IMR-90 (cell line): Measurements from ENCODE around the gene CLEC16A. TPM values are rescaled to one million over a fixed set of nuclear protein-coding genes. Genes with fewer than 3 reads are reported as not detected.

Source experiments
- ATAC-seq: fragments of 200-7000 bp; cut with Tn5 transposase; 2 replicates; pipeline ENCODE4 v1.9.1; 2020; ENCODE audit warnings: low read depth, mild to moderate bottlenecking, moderate library complexity
- BruUV-seq: library from RNA; stranded (reverse); fragments of 400-500 nt; replicated peaks from 2 replicates; lab custom pipeline; 2021; lab: Mats Ljungman, UMichigan
- CTCF ChIA-PET: fragments of 300-600 bp; formaldehyde crosslinking; extraction: SDS; loops from one replicate; lab custom pipeline; 2021; ENCODE audit warnings: antibody characterized with exemption; lab: Yijun Ruan, JAX
- POLR2A ChIA-PET: fragments of 300-600 bp; sonication (Branson Sonifier 250); formaldehyde crosslinking; loops from one replicate; lab custom pipeline; 2022; ENCODE audit warnings: antibody characterized with exemption; ENCODE audit not compliant: unreplicated experiment; lab: Charles Lee
- DNase-seq: peaks from one replicate; pipeline ENCODE4 v3.0.0; 2013
- H2AFZ ChIP-seq: replicated peaks from 2 replicates; pipeline ENCODE3; 2013; ENCODE audit warnings: low read length, mild to moderate bottlenecking; ENCODE audit not compliant: poor library complexity
- H2AK5ac ChIP-seq: 2 replicates; pipeline ENCODE4 v1.6.1; 2013; ENCODE audit warnings: low read depth, low read length, inconsistent platforms
- H2AK9ac ChIP-seq: replicated peaks from 2 replicates; pipeline ENCODE3; 2013; ENCODE audit warnings: mild to moderate bottlenecking, low read depth, low read length, moderate library complexity; ENCODE audit not compliant: poor library complexity
- H2BK120ac ChIP-seq: 2 replicates; pipeline ENCODE4 v1.6.1; 2013; ENCODE audit warnings: low read depth, low read length, inconsistent platforms
- H2BK15ac ChIP-seq: 3 replicates; pipeline ENCODE4 v1.6.1; 2013; ENCODE audit warnings: low read depth, low read length, inconsistent platforms
- H2BK20ac ChIP-seq: 2 replicates; pipeline ENCODE4 v1.6.1; 2013; ENCODE audit warnings: low read depth, mild to moderate bottlenecking, inconsistent platforms, low read length, moderate library complexity
- H2BK5ac ChIP-seq: 2 replicates; pipeline ENCODE4 v1.6.1; 2013; ENCODE audit warnings: mild to moderate bottlenecking, low read depth, low read length, inconsistent platforms; ENCODE audit not compliant: poor library complexity, severe bottlenecking
- H3K14ac ChIP-seq: replicated peaks from 2 replicates; pipeline ENCODE4 v1.6.1; 2013; ENCODE audit warnings: low read depth, low read length, inconsistent platforms
- H3K18ac ChIP-seq: 2 replicates; pipeline ENCODE4 v1.6.1; 2013; ENCODE audit warnings: low read depth, low read length, control low read depth
- H3K23ac ChIP-seq: 2 replicates; pipeline ENCODE4 v1.6.1; 2013; ENCODE audit warnings: low read depth, low read length, inconsistent platforms
- H3K27ac ChIP-seq: 2 replicates; pipeline ENCODE4 v1.5.1; 2013; ENCODE audit warnings: mild to moderate bottlenecking, control low read depth, low read length; ENCODE audit not compliant: insufficient read depth
- H3K27me3 ChIP-seq: 2 replicates; pipeline ENCODE4 v1.6.1; 2013; ENCODE audit warnings: low read length; ENCODE audit not compliant: control insufficient read depth, insufficient read depth
- H3K36me3 ChIP-seq: 2 replicates; pipeline ENCODE4 v1.6.1; 2013; ENCODE audit warnings: low read length, mixed read lengths; ENCODE audit not compliant: control insufficient read depth, insufficient read depth
- H3K4ac ChIP-seq: 2 replicates; pipeline ENCODE4 v1.6.1; 2013; ENCODE audit warnings: low read depth, low read length, inconsistent platforms
- H3K4me1 ChIP-seq: 2 replicates; pipeline ENCODE4 v1.6.1; 2013; ENCODE audit warnings: low read length, mixed read lengths; ENCODE audit not compliant: control insufficient read depth, insufficient read depth
- H3K4me2 ChIP-seq: 2 replicates; pipeline ENCODE4 v1.6.1; 2013; ENCODE audit warnings: low read depth, mild to moderate bottlenecking, control low read depth, low read length, moderate library complexity
- H3K4me3 ChIP-seq: 2 replicates; pipeline ENCODE4 v1.5.1; 2013; ENCODE audit warnings: low read depth, mild to moderate bottlenecking, control low read depth, low read length, moderate library complexity; ENCODE audit not compliant: insufficient read depth
- H3K56ac ChIP-seq: 2 replicates; pipeline ENCODE4 v1.6.1; 2013; ENCODE audit warnings: low read length, inconsistent platforms; ENCODE audit not compliant: insufficient read depth; ENCODE audit errors: extremely low read depth
- H3K79me1 ChIP-seq, 2 experiments: 2 replicates each; pipeline ENCODE4 v1.6.1; 2013; ENCODE audit warnings: low read length in 2 of 2, inconsistent platforms in 1 of 2, low read depth in 1 of 2
- H3K9ac ChIP-seq: 2 replicates; pipeline ENCODE4 v1.6.1; 2013; ENCODE audit warnings: low read depth, low read length, control low read depth
- H3K9me1 ChIP-seq: 2 replicates; pipeline ENCODE4 v1.6.1; 2013; ENCODE audit warnings: low read length, inconsistent platforms; ENCODE audit not compliant: insufficient read depth
- H3K9me3 ChIP-seq: 2 replicates; pipeline ENCODE4 v1.6.1; 2013; ENCODE audit warnings: low read length; ENCODE audit not compliant: control insufficient read depth, insufficient read depth
- H4K20me1 ChIP-seq: 2 replicates; pipeline ENCODE4 v1.6.1; 2013; ENCODE audit warnings: low read length, inconsistent platforms; ENCODE audit not compliant: insufficient read depth
- H4K5ac ChIP-seq: 2 replicates; pipeline ENCODE4 v1.6.1; 2013; ENCODE audit warnings: mild to moderate bottlenecking, low read depth, low read length, control low read depth
- H4K8ac ChIP-seq, 2 experiments: 2 replicates each; pipeline ENCODE4 v1.6.1; 2013; ENCODE audit warnings: low read depth in 2 of 2, low read length in 2 of 2, control low read depth in 1 of 2, inconsistent platforms in 1 of 2
- H4K91ac ChIP-seq: 2 replicates; pipeline ENCODE4 v1.6.1; 2013; ENCODE audit warnings: low read depth, low read length, inconsistent platforms; ENCODE audit not compliant: insufficient read depth
- BHLHE40 ChIP-seq: fragments of 150-350 bp; IDR thresholded peaks from 2 replicates; pipeline ENCODE4 v1.6.1; 2016; ENCODE audit warnings: mild to moderate bottlenecking, low read depth, low read length
- CEBPB ChIP-seq: IDR thresholded peaks from 2 replicates; pipeline ENCODE4 v1.6.1; 2012; ENCODE audit warnings: low read depth, low read length, improper control_type of control experiment
- CHD1 ChIP-seq: IDR thresholded peaks from 2 replicates; pipeline ENCODE4 v1.6.1; 2012; ENCODE audit warnings: low read depth, low read length, improper control_type of control experiment
- CTCF ChIP-seq: conservative IDR thresholded peaks from 2 replicates; pipeline ENCODE4 v1.5.1; 2012; ENCODE audit warnings: mild to moderate bottlenecking, low read depth, low read length, improper control_type of control experiment
- ELK1 ChIP-seq: fragments of 150-350 bp; IDR thresholded peaks from 2 replicates; pipeline ENCODE4 v1.6.1; 2016; ENCODE audit warnings: low read depth, mild to moderate bottlenecking, low read length, moderate library complexity, borderline replicate concordance
- FOS ChIP-seq: fragments of 150-350 bp; IDR thresholded peaks from 2 replicates; pipeline ENCODE4 v1.6.1; 2016; ENCODE audit warnings: low read depth, low read length
- MAFK ChIP-seq: IDR thresholded peaks from 2 replicates; pipeline ENCODE4 v1.6.1; 2012; ENCODE audit warnings: low read depth, low read length, improper control_type of control experiment
- MAZ ChIP-seq: IDR thresholded peaks from 2 replicates; pipeline ENCODE4 v1.6.1; 2012; ENCODE audit warnings: low read depth, mild to moderate bottlenecking, low read length, improper control_type of control experiment, moderate library complexity, borderline replicate concordance
- MXI1 ChIP-seq: IDR thresholded peaks from 2 replicates; pipeline ENCODE4 v1.6.1; 2012; ENCODE audit warnings: low read depth, mild to moderate bottlenecking, low read length, moderate library complexity, borderline replicate concordance
- NFE2L2 ChIP-seq: fragments of 150-350 bp; IDR thresholded peaks from 2 replicates; pipeline ENCODE4 v1.6.1; 2016; ENCODE audit warnings: low read depth, mild to moderate bottlenecking, low read length
- POLR2A ChIP-seq: IDR thresholded peaks from 2 replicates; pipeline ENCODE4 v1.6.1; 2012; ENCODE audit warnings: mild to moderate bottlenecking, low read depth, low read length
- RAD21 ChIP-seq: IDR thresholded peaks from 2 replicates; pipeline ENCODE4 v1.6.1; 2012; ENCODE audit warnings: low read length, improper control_type of control experiment
- RCOR1 ChIP-seq: IDR thresholded peaks from 2 replicates; pipeline ENCODE4 v1.6.1; 2012; ENCODE audit warnings: mild to moderate bottlenecking, low read length, improper control_type of control experiment; ENCODE audit not compliant: insufficient replicate concordance
- RFX5 ChIP-seq: IDR thresholded peaks from 2 replicates; pipeline ENCODE4 v1.8.0; 2012; ENCODE audit warnings: low read depth, mild to moderate bottlenecking, low read length, moderate library complexity
- SMC3 ChIP-seq: fragments of 150-350 bp; IDR thresholded peaks from 2 replicates; pipeline ENCODE4 v1.6.1; 2016; ENCODE audit warnings: low read depth, mild to moderate bottlenecking, antibody characterized with exemption, low read length, moderate library complexity
- USF2 ChIP-seq: fragments of 150-350 bp; IDR thresholded peaks from 2 replicates; pipeline ENCODE4 v1.6.1; 2017; ENCODE audit warnings: mild to moderate bottlenecking, antibody characterized with exemption, low read length, low read depth
- WGBS, 2 experiments: methylation state at CpG; one replicate each; pipeline versions ENCODE4 v1.1.5 to v1.1.7; 2013; ENCODE audit warnings: missing lambda C conversion rate in 2 of 2; ENCODE audit not compliant: insufficient read length in 1 of 2; ENCODE audit errors: extremely low coverage in 2 of 2; 5-methylcytosine and 5-hydroxymethylcytosine counted together
- dilution Hi-C: fragments of 300-500 bp; cut with HindIII; formaldehyde crosslinking; loops from one replicate; pipeline ENCODE4 v1.14.3; 2018; ENCODE audit warnings: low sequenced_read_pairs; ENCODE audit not compliant: unreplicated experiment
- in situ Hi-C: fragments of 300-500 bp; cut with MboI; formaldehyde crosslinking; loops from 3 replicates; pipeline ENCODE4 v1.14.3; 2019; ENCODE audit warnings: low sequenced_read_pairs, inconsistent platforms, mixed read lengths
- intact Hi-C: fragments of 100-400 bp; cut with micrococcal nuclease; formaldehyde crosslinking; loops from 2 replicates; pipeline ENCODE4 v1.10.0; 2022
- polyA plus RNA-seq, 3 experiments: library from polyadenylated mRNA; depleted of rRNA; stranded (reverse); fragments of >200 nt; gene quantifications; 2 replicates each; pipeline ENCODE4 v1.2.3, GENCODE V29; 2012; ENCODE audit warnings: low replicate concordance in 1 of 3
- total RNA-seq: library from RNA; depleted of rRNA; stranded (reverse); fragments of >200 nt; gene quantifications from 2 replicates; pipeline ENCODE4 v1.2.3, GENCODE V29; 2012

The CLEC16A gene
- total and polyA plus RNA-seq, 2 of the 4 experiments (the other 2 are of a cell fraction): 15.9 to 16.5 TPM

DNA sequence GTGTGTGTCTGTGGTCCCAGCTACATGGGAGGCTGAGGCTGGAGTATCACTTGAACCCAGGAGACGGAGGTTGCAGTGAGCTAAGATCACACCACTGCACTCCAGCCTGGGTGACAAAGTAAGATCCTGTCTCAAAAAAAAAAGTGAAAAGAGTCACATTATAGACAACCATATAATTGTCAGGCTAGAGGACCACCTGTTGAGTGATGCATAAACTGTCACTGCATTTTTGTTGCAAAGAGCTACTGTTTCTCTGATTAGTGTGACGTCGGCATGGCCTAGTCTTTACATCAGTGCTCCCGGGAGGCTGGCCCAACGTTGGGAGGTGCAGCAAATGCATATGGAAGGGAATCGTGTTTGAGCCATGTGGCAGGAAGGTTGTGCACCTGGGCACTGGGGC is 50.2 kb downstream of the CLEC16A start:
- dilution Hi-C loops: no loop called here
- H3K9me1 ChIP-seq: peaks cover 41% of the 10 kb centered on the region

More for the DNA sequence above, 50.2 kb downstream of the CLEC16A start:
- TF ChIP-seq FOS (no peak), ELK1 (no peak), RFX5 (no peak), POLR2A (no peak), RCOR1 (no peak), NFE2L2 (no peak), CTCF (no peak), SMC3 (no peak), CHD1 (no peak), MXI1 (no peak), BHLHE40 (no peak), USF2 (no peak), CEBPB (no peak), MAZ (no peak), MAFK (no peak), RAD21 (no peak)
- H3K4me2 ChIP-seq: no peak overlapping the region
- in situ Hi-C loops (no loop called here), intact Hi-C loops (loop anchor here (5.0 kb wide), 1 partner anchor 108 kb away; no protein-coding TSS in a partner anchor)
- BruUV-seq: no TSS peak
- H3K4ac ChIP-seq: peak overlapping the region; percentile 99
- peaks cover 14% of the 10 kb centered on the region for H3K36me3 ChIP-seq
- peak overlapping the region; percentile 100 for H4K91ac ChIP-seq
- peaks cover 6% of the 10 kb centered on the region for H4K20me1 ChIP-seq
- H3K56ac ChIP-seq: no peak overlapping the region
- DNase-seq (no peak), ATAC-seq (no peak)
- H3K79me1 ChIP-seq: peaks cover 18 to 50% of the 10 kb centered on the region in 2 experiments
- H4K5ac ChIP-seq: 0 out of 2 replicates have a peak overlapping the region, but pooled peaks have one; percentile 14
- peak overlapping the region; percentile 93; the same call in 1 of the 3 replicates for H2BK15ac ChIP-seq
- H2AFZ ChIP-seq: no peak overlapping the region
- H2AK9ac ChIP-seq: no peak overlapping the region
- H3K14ac ChIP-seq: peak overlapping the region; percentile 98; the same call in 1 of the 2 replicates
- no CpG with 5 or more reads among the region's 6 CpGs for WGBS, 2 experiments
- no peaks in the 10 kb centered on the region for H3K9me3 ChIP-seq
- no peak overlapping the region for H3K27ac ChIP-seq
- peak overlapping the region; percentile 99; the same call in 1 of the 2 replicates for H2BK120ac ChIP-seq
- ChIA-PET CTCF (interaction anchor here (0.6 to 0.7 kb wide), 2 partner anchors 362 to 1986 kb away, joined by 3 to 5 read pairs; no protein-coding TSS in a partner anchor), POLR2A (no interaction called here)
- peak overlapping the region; percentile 47; the same call in 1 of the 2 replicates for H2BK20ac ChIP-seq
- no peak overlapping the region for H3K23ac ChIP-seq
- H2BK5ac ChIP-seq: no peak overlapping the region
- no peaks in the 10 kb centered on the region for H3K27me3 ChIP-seq
- peak overlapping the region in 1 of 2 experiments; percentile 15; a peak in 1 of 4 replicates for H4K8ac ChIP-seq
- H3K4me1 ChIP-seq: peaks cover 30% of the 10 kb centered on the region
- H3K18ac ChIP-seq: no peak overlapping the region
- no peak overlapping the region for H3K4me3 ChIP-seq
- no peak overlapping the region for H3K9ac ChIP-seq
- peak overlapping the region; percentile 98; the same call in 1 of the 2 replicates for H2AK5ac ChIP-seq
